A549 (cell line): ENCODE measurements around the gene COPE. TPM values are rescaled to one million over a fixed set of nuclear protein-coding genes. Genes with fewer than 3 reads are reported as not detected.

ENCODE experiments used
- ATAC-seq, 2 experiments: fragments of 200-7000 bp in 1 of 2; fragments of >200 bp in 1 of 2; cut with Nextera tagmentation in 1 of 2; cut with Tn5 transposase in 1 of 2; 3 replicates each; pipeline versions ENCODE4 v1.8.0 to v1.9.1; 2018 to 2020; ENCODE audit warnings: mild to moderate bottlenecking in 1 of 2, moderate library complexity in 1 of 2
- CTCF ChIA-PET: fragments of 300-600 bp; sonication (Branson Sonifier 250); formaldehyde crosslinking; extraction: SDS; loops from one replicate; lab custom pipeline; 2021; ENCODE audit warnings: antibody characterized with exemption, inconsistent platforms; lab: Yijun Ruan, JAX
- POLR2A ChIA-PET: fragments of 350-600 bp; formaldehyde crosslinking; extraction: SDS; loops from one replicate; lab custom pipeline; 2021; ENCODE audit warnings: antibody characterized with exemption, inconsistent platforms; lab: Yijun Ruan, JAX
- DNase-seq, 2 experiments: peaks; one replicate each; pipeline versions ENCODE4 v3.0.0 to v3.0.0-alpha.2; 2011 to 2016; ENCODE audit warnings: low read depth in 1 of 2, low spot score in 1 of 2
- FAIRE-seq: peaks from 2 replicates; lab custom pipeline; 2011; peaks lifted over from hg19 to GRCh38; lab: Jason Lieb, UNC
- H3K27ac ChIP-seq, 2 experiments: fragments of >200 bp; sonication (Bioruptor Twin); formaldehyde crosslinking; 3 replicates each; pipeline ENCODE4 v1.5.1; 2016 to 2017
- H3K4me1 ChIP-seq: fragments of >200 bp; sonication (Bioruptor Twin); formaldehyde crosslinking; 3 replicates; pipeline ENCODE4 v1.6.1; 2016
- H3K4me2 ChIP-seq: fragments of >200 bp; sonication (Bioruptor Twin); formaldehyde crosslinking; 3 replicates; pipeline ENCODE4 v1.6.1; 2016
- H3K4me3 ChIP-seq: fragments of >200 bp; sonication (Bioruptor Twin); formaldehyde crosslinking; 3 replicates; pipeline ENCODE4 v1.5.1; 2016
- H3K9me3 ChIP-seq: fragments of >200 bp; sonication (Bioruptor Twin); formaldehyde crosslinking; 3 replicates; pipeline ENCODE4 v1.6.1; 2016
- CEBPB ChIP-seq, 2 experiments: fragments of >200 bp in 1 of 2; sonication (Bioruptor Twin) in 1 of 2; formaldehyde crosslinking in 1 of 2; IDR thresholded peaks; 2 replicates each; pipeline ENCODE4 v1.6.1; 2012 to 2016
- E2F6 ChIP-seq: IDR thresholded peaks from 2 replicates; pipeline ENCODE4 v1.6.1; 2012; ENCODE audit warnings: low read depth, borderline replicate concordance
- HMGXB4 ChIP-seq: fragments of 250-450 bp; sonication (Bioruptor Pico); IDR thresholded peaks from 2 replicates; pipeline ENCODE4 v1.5.0; 2021; ENCODE audit warnings: mild to moderate bottlenecking, moderate library complexity, borderline replicate concordance
- JUNB ChIP-seq: fragments of >200 bp; sonication (Bioruptor Twin); formaldehyde crosslinking; IDR thresholded peaks from 2 replicates; pipeline ENCODE4 v1.6.1; 2016
- KDM5A ChIP-seq: fragments of 200-600 bp; sonication (generic); IDR thresholded peaks from 2 replicates; pipeline ENCODE4 v1.6.1; 2016; ENCODE audit warnings: antibody characterized with exemption, mild to moderate bottlenecking
- MAFK ChIP-seq: fragments of 450-650 bp; IDR thresholded peaks from 2 replicates; pipeline ENCODE4 v1.6.1; 2014; ENCODE audit not compliant: partially characterized antibody
- MYC ChIP-seq: IDR thresholded peaks from 2 replicates; pipeline ENCODE4 v1.6.1; 2012; ENCODE audit warnings: mild to moderate bottlenecking, inconsistent platforms, low read length, improper control_type of control experiment, borderline replicate concordance
- NFE2L2 ChIP-seq: fragments of 150-350 bp; conservative IDR thresholded peaks from 2 replicates; pipeline ENCODE4 v1.6.1; 2014; ENCODE audit warnings: low read length
- PBX3 ChIP-seq: IDR thresholded peaks from 2 replicates; pipeline ENCODE4 v1.6.1; 2012
- PHF8 ChIP-seq: fragments of 200-600 bp; sonication (generic); IDR thresholded peaks from 2 replicates; pipeline ENCODE4 v1.6.1; 2016; ENCODE audit warnings: low read depth, mild to moderate bottlenecking, antibody characterized with exemption, moderate library complexity, borderline replicate concordance
- RFX5 ChIP-seq: fragments of 450-650 bp; IDR thresholded peaks from 2 replicates; pipeline ENCODE4 v1.7.1; 2014; ENCODE audit warnings: antibody characterized with exemption, mild to moderate bottlenecking, moderate library complexity
- ZC3H11A ChIP-seq: fragments of 450-650 bp; IDR thresholded peaks from 2 replicates; pipeline ENCODE4 v1.6.1; 2014; ENCODE audit warnings: antibody characterized with exemption, mild to moderate bottlenecking
- ZSCAN20 ChIP-seq: fragments of 250-450 bp; sonication (Bioruptor Pico); IDR thresholded peaks from 2 replicates; pipeline ENCODE4 v1.8.0; 2022; ENCODE audit warnings: mild to moderate bottlenecking, moderate library complexity
- WGBS: methylation state at CpG from one replicate; pipeline ENCODE4 v1.1.6; 2017; ENCODE audit errors: missing lambda C conversion rate; 5-methylcytosine and 5-hydroxymethylcytosine counted together
- polyA plus RNA-seq, 4 experiments: library from polyadenylated mRNA; depleted of rRNA in 3 of 4; stranded (reverse); fragments of >200 nt; fragmentation: RNase III in 1 of 4; extraction: RNeasy Plus Mini Kit Qiagen cat#74134 plus additional on column Dnase treatment in 1 of 4; gene quantifications; 2 replicates in 3 of 4; 3 replicates in 1 of 4; pipeline ENCODE4 v1.2.3, GENCODE V29; 2011 to 2017
- TF ChIP-seq, protein P1 (sequence below): fragments of 450-650 bp; IDR thresholded peaks from 2 replicates; pipeline ENCODE4 v1.6.1; 2014; ENCODE audit warnings: antibody characterized with exemption
- TF ChIP-seq, protein P2 (sequence below): fragments of >200 bp; sonication (Bioruptor Twin); formaldehyde crosslinking; IDR thresholded peaks from 3 replicates; pipeline ENCODE4 v1.6.1; 2016
- TF ChIP-seq, protein P3 (sequence below): fragments of 250-450 bp; sonication (Bioruptor Pico); IDR thresholded peaks from 2 replicates; pipeline ENCODE4 v1.5.0; 2020; ENCODE audit warnings: low read depth, mild to moderate bottlenecking, moderate library complexity

COPE gene
- polyA plus RNA-seq, 2 of the 4 experiments (the other 2 are of a cell fraction): 94.0 to 114 TPM

GRCh38 chr19:18967358-18968146, 48.4 kb upstream of the COPE start:
- Histone ChIP-seq H3K4me2 (peak overlapping the region; percentile 45), H3K4me3 (no peak overlapping the region), H3K4me1 (peaks cover 28% of the 10 kb centered on the region), H3K9me3 (no peaks in the 10 kb centered on the region), H3K27ac (peak overlapping the region; percentile 42 to 87; a peak in 5 of 6 replicates)
- POLR2A ChIA-PET: no interaction called here
- no peak for FAIRE-seq
- TF ChIP-seq, protein P1, sequence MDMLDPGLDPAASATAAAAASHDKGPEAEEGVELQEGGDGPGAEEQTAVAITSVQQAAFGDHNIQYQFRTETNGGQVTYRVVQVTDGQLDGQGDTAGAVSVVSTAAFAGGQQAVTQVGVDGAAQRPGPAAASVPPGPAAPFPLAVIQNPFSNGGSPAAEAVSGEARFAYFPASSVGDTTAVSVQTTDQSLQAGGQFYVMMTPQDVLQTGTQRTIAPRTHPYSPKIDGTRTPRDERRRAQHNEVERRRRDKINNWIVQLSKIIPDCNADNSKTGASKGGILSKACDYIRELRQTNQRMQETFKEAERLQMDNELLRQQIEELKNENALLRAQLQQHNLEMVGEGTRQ: no peak
- peak; percentile 91 for TF ChIP-seq MAFK
- CTCF ChIA-PET: interaction anchor here (1.0 to 3.8 kb wide), 2 partner anchors 12 to 19 kb away, joined by 3 to 13 read pairs; no protein-coding TSS in a partner anchor
- ATAC-seq: peak in 1 of 2 experiments; percentile 52; a peak in 2 of 6 replicates
- peak in 1 of 2 experiments; percentile 16 for DNase-seq
- 47% methylated on average over 11 of the region's 11 CpGs for WGBS

DNA sequence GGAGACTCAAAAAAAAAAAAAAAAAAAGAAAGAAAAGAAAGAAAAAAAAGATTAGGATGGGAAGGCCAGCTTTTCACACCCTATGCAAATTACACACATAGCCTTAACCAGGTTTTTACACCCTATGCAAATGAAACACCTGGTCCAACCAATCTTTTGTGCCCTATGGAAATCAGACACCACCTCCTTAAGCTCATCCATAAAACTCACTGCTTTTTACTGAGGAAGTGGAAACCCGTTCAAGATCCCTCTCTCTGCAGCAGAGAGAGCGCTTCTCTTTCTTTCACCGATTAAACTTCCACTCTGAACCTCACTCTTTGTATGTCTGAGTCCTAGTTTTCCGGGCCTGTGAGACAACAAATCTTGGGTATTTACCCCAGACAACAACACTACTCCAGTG, 47.1 kb upstream of the COPE start:
- no peak for DNase-seq

More for the DNA sequence above, 47.1 kb upstream of the COPE start:
- POLR2A ChIA-PET: no interaction called here
- ATAC-seq: no peak
- CTCF ChIA-PET: interaction anchor here (0.5 to 3.8 kb wide), 3 partner anchors 20 to 449 kb away, joined by 3 to 13 read pairs (median 3); no protein-coding TSS in a partner anchor
- no peaks in the 10 kb centered on the region for H3K9me3 ChIP-seq
- peaks cover 28% of the 10 kb centered on the region for H3K4me1 ChIP-seq
- 86% methylated on average over 4 of the region's 4 CpGs for WGBS
- no peak overlapping the region for H3K4me3 ChIP-seq
- FAIRE-seq: no peak
- no peak for TF ChIP-seq HMGXB4 (CRISPR knock-in tag)
- TF ChIP-seq, protein P2, sequence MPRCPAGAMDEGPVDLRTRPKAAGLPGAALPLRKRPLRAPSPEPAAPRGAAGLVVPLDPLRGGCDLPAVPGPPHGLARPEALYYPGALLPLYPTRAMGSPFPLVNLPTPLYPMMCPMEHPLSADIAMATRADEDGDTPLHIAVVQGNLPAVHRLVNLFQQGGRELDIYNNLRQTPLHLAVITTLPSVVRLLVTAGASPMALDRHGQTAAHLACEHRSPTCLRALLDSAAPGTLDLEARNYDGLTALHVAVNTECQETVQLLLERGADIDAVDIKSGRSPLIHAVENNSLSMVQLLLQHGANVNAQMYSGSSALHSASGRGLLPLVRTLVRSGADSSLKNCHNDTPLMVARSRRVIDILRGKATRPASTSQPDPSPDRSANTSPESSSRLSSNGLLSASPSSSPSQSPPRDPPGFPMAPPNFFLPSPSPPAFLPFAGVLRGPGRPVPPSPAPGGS: no peak
- no peak for TF ChIP-seq JUNB
- TF ChIP-seq, protein P3, sequence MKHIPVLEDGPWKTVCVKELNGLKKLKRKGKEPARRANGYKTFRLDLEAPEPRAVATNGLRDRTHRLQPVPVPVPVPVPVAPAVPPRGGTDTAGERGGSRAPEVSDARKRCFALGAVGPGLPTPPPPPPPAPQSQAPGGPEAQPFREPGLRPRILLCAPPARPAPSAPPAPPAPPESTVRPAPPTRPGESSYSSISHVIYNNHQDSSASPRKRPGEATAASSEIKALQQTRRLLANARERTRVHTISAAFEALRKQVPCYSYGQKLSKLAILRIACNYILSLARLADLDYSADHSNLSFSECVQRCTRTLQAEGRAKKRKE (CRISPR knock-in tag): no peak
- TF ChIP-seq MYC: no peak
- no peak for TF ChIP-seq PHF8
- no peak for TF ChIP-seq MAFK
- no peak for TF ChIP-seq ZSCAN20 (CRISPR knock-in tag)
- no peak for TF ChIP-seq RFX5
- no peak for TF ChIP-seq NFE2L2
- TF ChIP-seq PBX3: no peak
- no peak for TF ChIP-seq CEBPB (IDR thresholded peaks at IDR 0.05)
- TF ChIP-seq KDM5A: no peak
- no peak for TF ChIP-seq E2F6
- no peak for TF ChIP-seq ZC3H11A
- H3K4me2 ChIP-seq: no peak overlapping the region
- H3K27ac ChIP-seq: peak overlapping the region in 1 of 2 experiments; percentile 31; a peak in 2 of 6 replicates
